ENCODE measurements around the gene NMT1.

DNA sequence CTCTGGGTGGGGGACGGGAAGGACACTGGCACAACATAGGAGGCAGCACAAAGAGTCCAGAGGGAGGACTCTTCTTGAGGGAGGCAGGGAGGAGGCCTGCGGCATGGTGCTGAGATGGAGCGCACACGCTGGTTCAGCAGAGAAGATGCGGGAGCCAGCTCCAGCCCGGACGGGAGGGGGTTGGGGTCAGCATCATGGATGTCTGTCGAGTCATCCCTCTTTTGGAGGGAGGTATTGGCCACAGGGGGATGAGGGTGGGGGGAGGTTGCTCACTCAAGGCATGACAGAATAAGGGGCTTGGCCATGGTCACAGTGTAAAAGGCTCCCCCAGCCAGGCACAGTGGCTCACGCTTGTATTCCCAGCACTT lies 29.0 kb upstream of the NMT1 start:
- TF ChIP-seq POLR2AphosphoS5 (IDR thresholded peaks at IDR 0.05; ENCODE audit: low read depth, low read length) (no peak), POLR2A (IDR thresholded peaks at IDR 0.05; ENCODE audit: low read depth, low read length) (no peak)
